GM13976 (cell line): Measurements from ENCODE around the gene ATP1A4.
"Not testable (repeated sequence)": the region's sequence is repeated elsewhere in the genome, so short reads cannot be mapped to it uniquely, and the experiment has no call there.

Experiments used
- DNase-seq: peaks from one replicate; pipeline ENCODE4 v3.0.0; 2012; ENCODE audit warnings: low spot score
- CTCF ChIP-seq: IDR thresholded peaks from 2 replicates; pipeline ENCODE4 v1.5.1; 2012; ENCODE audit warnings: borderline replicate concordance, mild to moderate bottlenecking; ENCODE audit not compliant: insufficient read depth; ENCODE audit errors: extremely low read depth, missing control alignments, control extremely low read depth
- in situ Hi-C: fragments of 300-500 bp; cut with MboI; formaldehyde crosslinking; loops from one replicate; pipeline ENCODE4 v1.12.0; 2022; ENCODE audit warnings: low sequenced_read_pairs, mixed read lengths, inconsistent platforms; ENCODE audit not compliant: unreplicated experiment

ATP1A4 gene

GRCh38 chr1:160122978-160123495 lies 28.4 kb upstream of the ATP1A4 start:
- no peak for DNase-seq
- in situ Hi-C loops, result no loop called here
- TF ChIP-seq CTCF, result no peak

DNA sequence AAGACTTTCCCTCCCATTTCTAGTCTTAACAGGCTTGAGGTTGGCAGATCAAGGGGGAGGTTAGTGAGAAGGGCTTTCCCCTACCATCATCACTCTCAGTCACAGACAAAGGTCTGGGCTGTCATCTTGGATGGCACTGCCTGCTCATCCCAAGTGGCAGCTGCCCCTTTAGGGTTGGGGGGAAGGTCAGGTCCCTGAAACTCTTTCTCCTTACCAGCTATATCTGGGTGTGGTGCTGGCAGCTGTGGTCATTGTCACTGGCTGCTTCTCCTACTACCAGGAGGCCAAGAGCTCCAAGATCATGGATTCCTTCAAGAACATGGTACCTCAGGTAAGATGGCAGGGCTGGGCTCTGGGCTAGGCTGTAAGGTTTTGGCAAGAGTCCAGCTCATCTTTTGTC lies 27.7 kb upstream of the ATP1A4 start:
- no peak for DNase-seq
- in situ Hi-C loops, result no loop called here
- no peak for TF ChIP-seq CTCF

- no peak for TF ChIP-seq CTCF
- DNase-seq, result no peak
- in situ Hi-C loops, result no loop called here
Measured at GRCh38 chr1:160124705-160125478, 26.5 kb upstream of the ATP1A4 start.

DNA sequence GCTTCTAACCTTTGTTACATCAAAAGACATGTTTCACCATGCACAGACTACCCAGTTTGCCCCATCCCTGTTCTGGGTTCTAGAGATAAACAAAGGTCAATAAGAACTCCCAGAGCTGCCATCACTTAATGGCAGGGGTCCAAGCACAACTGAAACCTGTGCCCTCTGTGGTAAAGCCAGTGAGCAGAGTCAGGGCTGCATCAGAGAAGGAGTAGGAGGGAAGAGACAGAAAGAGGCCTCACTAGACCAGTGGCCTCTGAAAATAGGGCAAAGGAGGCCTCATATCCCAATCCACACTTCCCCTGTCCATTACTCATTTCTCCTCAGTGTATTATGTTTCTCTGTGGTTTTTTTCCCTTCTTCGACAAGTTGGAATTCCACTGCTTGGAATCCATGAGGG lies 25.7 kb upstream of the ATP1A4 start:
- in situ Hi-C loops, result no loop called here
- no peak for TF ChIP-seq CTCF
- no peak for DNase-seq

DNA sequence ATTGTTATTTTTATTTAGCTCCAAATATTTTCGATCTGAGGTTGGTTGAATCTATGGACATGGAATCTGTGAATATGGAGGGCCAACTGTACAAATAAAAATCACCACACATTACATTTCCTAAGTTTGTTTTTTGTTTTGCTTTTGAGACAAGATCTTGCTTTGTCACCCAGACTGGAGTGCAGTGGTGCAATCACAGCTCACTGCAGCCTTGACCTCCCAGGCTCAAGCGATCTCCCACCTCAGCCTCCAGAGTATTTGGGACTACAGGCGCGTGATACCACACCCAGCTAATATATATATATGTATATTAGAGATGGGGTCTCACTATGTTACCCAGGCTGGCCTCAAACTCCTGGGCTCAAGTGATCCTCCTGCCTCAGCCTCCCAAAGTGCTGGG lies 25.1 kb upstream of the ATP1A4 start:
- DNase-seq, in situ Hi-C loops: not testable (repeated sequence)

GRCh38 chr1:160127381-160127780 lies 24.0 kb upstream of the ATP1A4 start:
- DNase-seq, result no peak
- TF ChIP-seq CTCF, result no peak
- in situ Hi-C loops, result no loop called here

DNA sequence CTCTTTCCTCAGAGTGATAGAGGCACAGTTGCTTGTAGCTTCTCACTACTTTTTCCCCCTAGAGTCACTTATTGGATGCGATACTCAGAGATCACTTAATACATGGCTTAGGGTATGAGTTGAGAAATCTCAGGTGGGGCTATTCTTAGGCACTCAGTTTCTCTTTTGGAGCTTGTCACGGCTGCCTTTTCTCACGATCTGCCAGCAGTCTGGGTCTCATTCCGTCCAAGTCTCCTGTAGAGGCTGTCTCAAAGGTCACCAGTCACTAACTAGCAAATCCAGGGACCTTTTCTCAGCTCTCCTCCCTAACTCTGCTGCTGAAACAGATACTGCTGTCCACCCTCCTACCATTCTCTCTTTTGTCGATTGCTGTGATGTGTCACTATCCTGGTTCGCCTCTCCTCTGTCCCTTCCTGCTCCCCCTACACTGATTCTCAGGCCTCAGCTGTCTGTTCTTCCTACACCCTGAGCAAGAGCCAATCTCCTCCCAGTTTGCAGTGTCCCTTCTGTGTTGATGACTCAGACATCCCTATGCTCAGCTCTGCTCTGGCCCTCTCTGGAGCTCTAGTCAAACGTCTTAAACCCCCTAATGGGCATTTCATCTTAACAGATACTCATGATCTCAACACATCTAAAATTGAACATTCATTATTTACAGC lies 23.4 kb upstream of the ATP1A4 start:
- DNase-seq, result no peak
- in situ Hi-C loops, result no loop called here
- no peak for TF ChIP-seq CTCF
